Suprapubic skin (tissue), 4 donors: Measurements from ENCODE around the gene TCAP. TPM values are rescaled to one million over a fixed set of nuclear protein-coding genes. Genes with fewer than 3 reads are reported as not detected.

Source experiments
- DNase-seq, 2 donors: peaks; one replicate each; pipeline ENCODE4 v3.0.0-alpha.2; 2019; ENCODE audit warnings: low spot score in 2 of 2
- H3K27ac ChIP-seq: fragments of 200-600 bp; sonication (generic); one replicate; pipeline ENCODE4 v1.5.1; 2019
- H3K27me3 ChIP-seq: fragments of 200-600 bp; sonication (generic); one replicate; pipeline ENCODE4 v1.5.1; 2019
- H3K36me3 ChIP-seq: fragments of 200-600 bp; sonication (generic); one replicate; pipeline ENCODE4 v1.5.1; 2019
- H3K4me1 ChIP-seq: fragments of 200-600 bp; sonication (generic); one replicate; pipeline ENCODE4 v1.5.1; 2019
- H3K4me3 ChIP-seq: fragments of 200-600 bp; sonication (generic); one replicate; pipeline ENCODE4 v1.5.1; 2019; ENCODE audit warnings: mild to moderate bottlenecking
- H3K9me3 ChIP-seq: fragments of 200-600 bp; sonication (generic); one replicate; pipeline ENCODE4 v1.5.1; 2019
- CTCF ChIP-seq, 2 donors: fragments of 200-600 bp in 1 of 2; fragments of 450-650 bp in 1 of 2; sonication (generic) in 1 of 2; IDR thresholded peaks; one replicate each; pipeline ENCODE4 v1.5.1; 2016 to 2019; ENCODE audit warnings: antibody characterized with exemption in 2 of 2, mild to moderate bottlenecking in 1 of 2, moderate library complexity in 1 of 2
- EP300 ChIP-seq: sonication (generic); formaldehyde crosslinking; IDR thresholded peaks from one replicate; pipeline ENCODE4 v1.6.1; 2017; ENCODE audit warnings: antibody characterized with exemption
- POLR2A ChIP-seq, 2 donors: fragments of 450-650 bp; IDR thresholded peaks; one replicate each; pipeline ENCODE4 v1.6.1; 2017; ENCODE audit warnings: antibody characterized with exemption in 2 of 2, mild to moderate bottlenecking in 2 of 2, moderate library complexity in 2 of 2
- POLR2AphosphoS5 ChIP-seq, 3 donors: sonication (generic); formaldehyde crosslinking; IDR thresholded peaks; one replicate each; pipeline ENCODE4 v1.6.1; 2017; ENCODE audit warnings: antibody characterized with exemption in 3 of 3
- WGBS: methylation state at CpG from one replicate; pipeline ENCODE4 v1.1.5; 2018; 5-methylcytosine and 5-hydroxymethylcytosine counted together
- total RNA-seq, 4 donors: library from RNA; depleted of rRNA; stranded (reverse); fragments of >200 nt; gene quantifications; one replicate each; pipeline ENCODE4 v1.1.0, GENCODE V29; 2016

The TCAP gene
- total RNA-seq, 4 donors from 2014 or later = 0.57 to 2.4 (median 1.1) TPM; not detected in 1

DNA sequence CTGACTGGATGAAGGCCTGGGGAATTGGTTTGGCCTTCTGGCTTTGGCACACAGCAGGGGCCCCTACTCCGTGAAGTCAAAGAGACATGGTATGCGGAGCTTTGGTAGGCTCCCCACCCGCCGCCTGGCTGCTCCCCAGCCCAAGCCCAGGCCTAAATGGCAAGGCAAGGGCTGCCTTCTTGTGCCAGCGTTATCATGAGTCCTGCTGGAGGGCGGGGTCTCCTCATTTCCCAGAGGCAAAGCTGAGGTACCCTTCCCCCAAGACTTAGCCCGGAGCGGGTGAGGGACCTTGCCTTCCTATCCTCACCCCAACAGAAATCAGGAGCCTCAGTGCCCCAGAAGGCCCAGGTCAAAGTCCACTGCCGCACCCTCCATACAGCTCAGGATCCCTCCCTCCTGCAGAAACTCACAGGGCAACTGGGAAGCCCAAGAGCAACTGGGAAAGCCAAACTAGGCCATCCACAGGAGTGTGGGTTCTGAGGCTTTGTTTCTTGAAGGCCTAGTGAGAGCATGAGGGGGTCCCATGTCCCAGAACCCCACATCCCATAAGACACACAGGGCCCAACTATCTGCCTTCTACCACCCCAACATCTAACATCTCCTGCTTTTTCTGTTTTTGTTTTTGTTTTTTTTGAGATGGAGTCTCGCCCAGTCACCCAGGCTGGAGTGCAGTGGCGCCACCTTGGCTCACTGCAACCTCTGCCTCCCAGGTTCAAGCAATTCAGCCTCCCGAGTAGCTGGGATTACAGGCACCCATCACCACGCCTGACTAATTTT is 13.4 kb downstream of the TCAP start:
- H3K27me3 ChIP-seq = no peaks in the 10 kb centered on the region
- H3K4me1 ChIP-seq = peaks cover 25% of the 10 kb centered on the region
- 90% methylated on average over 13 of the region's 13 CpGs for WGBS
- TF ChIP-seq EP300 = no peak
- no peaks in the 10 kb centered on the region for H3K9me3 ChIP-seq
- H3K36me3 ChIP-seq = peaks cover 19% of the 10 kb centered on the region
- H3K4me3 ChIP-seq = no peak overlapping the region
- no peak overlapping the region for H3K27ac ChIP-seq
- DNase-seq = peak in 1 of 2 donors; percentile 56

DNA sequence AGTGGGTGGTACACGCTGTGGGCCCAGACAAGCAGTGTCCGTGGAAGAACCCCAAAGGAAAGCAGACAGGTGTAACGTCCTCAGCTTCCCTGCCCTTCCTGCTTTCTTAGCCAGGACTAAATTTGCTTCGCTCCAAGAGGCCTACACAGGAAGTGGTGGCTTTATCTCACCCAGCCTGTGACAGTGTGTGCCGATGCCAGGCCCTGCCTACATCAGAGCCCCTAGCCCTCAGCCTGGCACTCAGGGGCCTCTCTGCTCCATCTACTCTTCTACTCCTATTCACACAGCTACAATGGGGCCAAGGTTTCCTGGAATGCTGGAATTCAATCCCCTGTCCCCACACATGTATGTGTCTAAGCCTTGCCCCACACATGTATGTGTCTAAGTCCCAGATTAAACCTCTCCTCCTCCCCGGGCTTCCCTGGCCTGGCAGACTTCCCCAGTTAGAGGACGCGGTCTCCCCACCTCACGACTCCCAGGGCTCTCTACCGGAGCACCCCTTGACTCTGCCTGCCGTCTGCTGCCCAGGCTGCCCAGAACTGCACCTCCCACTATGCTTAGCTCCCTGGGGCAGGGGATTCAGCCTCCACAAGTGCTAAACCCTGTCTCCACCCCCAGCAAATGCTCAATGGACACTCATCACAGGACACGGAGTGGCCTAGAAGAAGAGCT is 14.5 kb downstream of the TCAP start:
- TF ChIP-seq POLR2A (IDR thresholded peaks at IDR 0.05) (no peak), EP300 (no peak), CTCF (IDR thresholded peaks at IDR 0.05) (no peak), POLR2AphosphoS5 (IDR thresholded peaks at IDR 0.05) (no peak)
- H3K36me3 ChIP-seq = peaks cover 26% of the 10 kb centered on the region
- 82% methylated on average over 12 of the region's 12 CpGs for WGBS
- H3K4me3 ChIP-seq = no peak overlapping the region
- DNase-seq = peak in 1 of 2 donors; percentile 48
- no peak overlapping the region for H3K27ac ChIP-seq
- no peaks in the 10 kb centered on the region for H3K27me3 ChIP-seq
- H3K4me1 ChIP-seq = peaks cover 19% of the 10 kb centered on the region
- no peaks in the 10 kb centered on the region for H3K9me3 ChIP-seq

DNA sequence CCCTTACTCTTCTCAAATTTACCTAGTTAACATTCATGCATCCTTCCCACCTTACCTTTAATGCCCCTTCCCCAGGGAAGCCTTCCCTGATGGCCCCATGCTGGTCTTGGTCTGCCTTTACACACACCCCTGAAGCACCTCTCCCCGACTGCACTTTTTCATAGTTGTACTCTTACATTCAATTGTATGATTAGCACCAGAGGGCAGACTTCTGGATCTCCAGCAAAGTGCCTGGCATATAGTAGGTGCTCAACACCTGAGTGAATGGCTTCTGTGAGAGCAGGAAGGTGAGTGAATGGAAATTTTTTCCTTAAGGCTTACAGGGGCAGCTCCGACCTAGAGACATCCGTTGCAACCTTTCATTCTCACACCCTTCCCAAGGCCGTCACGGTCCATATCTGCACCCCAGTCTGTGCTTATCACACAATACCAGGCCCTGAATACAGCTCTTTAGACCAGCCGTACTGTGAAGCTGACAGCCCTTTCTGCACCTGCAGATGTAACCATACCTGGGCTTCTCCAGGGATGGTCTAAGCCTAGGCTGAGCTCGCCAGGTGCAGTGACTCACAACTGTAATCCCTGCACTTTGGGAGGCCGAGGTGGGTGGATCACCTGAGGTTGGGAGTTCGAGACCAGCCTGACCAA is 18.3 kb downstream of the TCAP start:
- no peak overlapping the region for H3K27ac ChIP-seq
- H3K27me3 ChIP-seq = no peaks in the 10 kb centered on the region
- WGBS = 89% methylated on average over 9 of the region's 9 CpGs
- DNase-seq = no peak
- TF ChIP-seq POLR2A (IDR thresholded peaks at IDR 0.05) (no peak), CTCF (IDR thresholded peaks at IDR 0.05) (no peak), POLR2AphosphoS5 (IDR thresholded peaks at IDR 0.05) (no peak), EP300 (no peak)
- peaks cover 11% of the 10 kb centered on the region for H3K4me1 ChIP-seq
- no peaks in the 10 kb centered on the region for H3K9me3 ChIP-seq
- no peak overlapping the region for H3K4me3 ChIP-seq
- H3K36me3 ChIP-seq = peaks cover 35% of the 10 kb centered on the region

- H3K4me3 ChIP-seq = no peak overlapping the region
- TF ChIP-seq CTCF (IDR thresholded peaks at IDR 0.05) (no peak), EP300 (no peak), POLR2AphosphoS5 (IDR thresholded peaks at IDR 0.05) (no peak)
- peaks cover 33% of the 10 kb centered on the region for H3K36me3 ChIP-seq
- peaks cover 15% of the 10 kb centered on the region for H3K4me1 ChIP-seq
- WGBS = 95% methylated on average over 12 of the region's 12 CpGs
- peak in 1 of 2 donors; percentile 48 for DNase-seq
- H3K27ac ChIP-seq = no peak overlapping the region
- no peaks in the 10 kb centered on the region for H3K9me3 ChIP-seq
- H3K27me3 ChIP-seq = no peaks in the 10 kb centered on the region
Observed at GRCh38 chr17:39684369-39685192, 19.4 kb downstream of the TCAP start.

DNA sequence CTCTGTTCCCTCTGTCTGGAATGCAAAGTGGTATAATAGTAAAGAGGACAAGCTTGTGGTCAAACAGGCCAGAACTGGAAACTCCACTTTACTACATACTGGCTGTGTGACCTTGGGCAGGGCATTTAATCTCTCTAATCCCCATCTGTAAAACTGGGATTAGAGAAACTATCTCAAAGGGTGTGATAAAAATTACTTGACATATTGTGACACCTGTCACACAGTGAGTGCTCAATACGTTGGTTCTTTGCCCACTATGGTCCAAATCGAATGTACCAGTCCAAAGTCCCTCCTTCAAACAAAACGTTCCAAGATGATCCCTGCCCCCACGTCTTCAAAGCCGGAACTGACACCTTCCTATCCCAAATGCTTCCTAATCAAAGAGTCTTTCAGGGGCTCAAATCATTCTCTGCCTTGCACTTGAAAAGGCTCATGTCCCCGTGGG is 22.0 kb downstream of the TCAP start:
- TF ChIP-seq EP300 (no peak), CTCF (IDR thresholded peaks at IDR 0.05) (no peak), POLR2AphosphoS5 (IDR thresholded peaks at IDR 0.05) (no peak), POLR2A (IDR thresholded peaks at IDR 0.05) (no peak)
- Histone ChIP-seq H3K4me1 (peaks cover 15% of the 10 kb centered on the region), H3K4me3 (peak overlapping the region; percentile 85), H3K27me3 (no peaks in the 10 kb centered on the region), H3K9me3 (no peaks in the 10 kb centered on the region), H3K36me3 (peaks cover 26% of the 10 kb centered on the region), H3K27ac (peak overlapping the region; percentile 92)
- no peak for DNase-seq
- 60% methylated on average over 6 of the region's 6 CpGs for WGBS
